ENCODE results near the gene DCLK2.
A peak's percentile ranks its signal among the peaks of the same experiment; 100 is the strongest.

The DCLK2 gene

GRCh38 chr4:150069353-150069752 lies 8.9 kb upstream of the DCLK2 start:
- DNase-seq (ENCODE audit: low spot score) = no peak

- DNase-seq (ENCODE audit: low spot score) = no peak
Measured at GRCh38 chr4:150070464-150071170, 7.6 kb upstream of the DCLK2 start.

GRCh38 chr4:150072471-150072870 lies 5.8 kb upstream of the DCLK2 start:
- no peak for DNase-seq (ENCODE audit: low spot score)

GRCh38 chr4:150072906-150073714 lies 5.1 kb upstream of the DCLK2 start:
- no peak for DNase-seq (ENCODE audit: low spot score)

GRCh38 chr4:150074064-150074463 lies 4.2 kb upstream of the DCLK2 start:
- no peak for DNase-seq (ENCODE audit: low spot score)

GRCh38 chr4:150078579-150079080 lies 385 bp downstream of the DCLK2 start:
- no peak for DNase-seq (ENCODE audit: low spot score)

GRCh38 chr4:150079081-150079581 lies 886 bp downstream of the DCLK2 start:
- DNase-seq (ENCODE audit: low spot score) = peak; percentile 11

- no peak for DNase-seq (ENCODE audit: low spot score)
Measured at GRCh38 chr4:150080337-150080736, 2.1 kb downstream of the DCLK2 start.

- DNase-seq (ENCODE audit: low spot score) = no peak
Measured at GRCh38 chr4:150080875-150081274, 2.6 kb downstream of the DCLK2 start.

- peak; percentile 56 for DNase-seq (ENCODE audit: low spot score)
Measured at GRCh38 chr4:150082241-150082640, 4.0 kb downstream of the DCLK2 start.

- no peak for DNase-seq (ENCODE audit: low spot score)
Measured at GRCh38 chr4:150087006-150087405, 8.8 kb downstream of the DCLK2 start.

GRCh38 chr4:150089732-150090131 lies 11.5 kb downstream of the DCLK2 start:
- no peak for DNase-seq (ENCODE audit: low spot score)

GRCh38 chr4:150090836-150091235 lies 12.6 kb downstream of the DCLK2 start:
- DNase-seq (ENCODE audit: low spot score) = no peak

GRCh38 chr4:150094676-150095075 lies 16.4 kb downstream of the DCLK2 start:
- DNase-seq (ENCODE audit: low spot score) = no peak

GRCh38 chr4:150096625-150097024 lies 18.4 kb downstream of the DCLK2 start:
- no peak for DNase-seq (ENCODE audit: low spot score)

GRCh38 chr4:150098214-150098613 lies 20.0 kb downstream of the DCLK2 start:
- DNase-seq (ENCODE audit: low spot score) = no peak

GRCh38 chr4:150104404-150105027 lies 26.3 kb downstream of the DCLK2 start:
- DNase-seq (ENCODE audit: low spot score) = no peak

- DNase-seq (ENCODE audit: low spot score) = no peak
Measured at GRCh38 chr4:150106886-150107285, 28.6 kb downstream of the DCLK2 start.

GRCh38 chr4:150108691-150109090 lies 30.4 kb downstream of the DCLK2 start:
- DNase-seq (ENCODE audit: low spot score) = no peak

GRCh38 chr4:150114641-150115040 lies 36.4 kb downstream of the DCLK2 start:
- no peak for DNase-seq (ENCODE audit: low spot score)

- DNase-seq (ENCODE audit: low spot score) = no peak
Measured at GRCh38 chr4:150115851-150116250, 37.6 kb downstream of the DCLK2 start.

GRCh38 chr4:150116506-150116905 lies 38.3 kb downstream of the DCLK2 start:
- no peak for DNase-seq (ENCODE audit: low spot score)

GRCh38 chr4:150117094-150117493 lies 38.8 kb downstream of the DCLK2 start:
- no peak for DNase-seq (ENCODE audit: low spot score)

Data from activated CD4-positive, alpha-beta T cell treated with anti-CD3 and anti-CD28 coated beads, Interleukin-2, Interleukin-4, amounts not matched to agents 100 ng/mL and 50 ng/mL, durations not matched to agents 16 hours and 8 hours (primary cell).